GM19328 (cell line): ENCODE measurements around the gene LRRTM3.

ENCODE experiments used
- ATAC-seq: cut with Tn5 transposase; IDR thresholded peaks from one replicate; pipeline ENCODE4 v1.9.1; 2021; ENCODE audit warnings: mild to moderate bottlenecking, moderate library complexity; ENCODE audit not compliant: unreplicated experiment

The LRRTM3 gene

DNA sequence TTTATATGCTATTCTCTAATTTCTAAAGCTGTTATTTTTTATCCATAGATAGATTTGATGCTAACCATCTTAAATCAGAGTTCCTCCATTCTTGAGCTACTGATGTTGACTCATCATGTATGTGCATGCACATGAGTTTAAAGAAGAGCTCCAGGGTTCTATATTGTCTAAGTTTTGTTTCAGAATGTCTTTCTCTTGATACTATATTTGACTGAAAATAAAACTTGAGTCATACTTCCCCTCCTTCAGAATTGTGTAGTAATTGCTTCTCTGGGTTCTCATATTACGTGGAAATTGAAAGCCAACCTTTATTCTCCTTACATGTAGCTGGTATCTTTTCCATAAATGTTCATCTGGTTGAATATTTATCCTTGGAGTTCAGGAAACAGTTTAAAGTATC lies 89.4 kb downstream of the LRRTM3 start:
- no peak for ATAC-seq

DNA sequence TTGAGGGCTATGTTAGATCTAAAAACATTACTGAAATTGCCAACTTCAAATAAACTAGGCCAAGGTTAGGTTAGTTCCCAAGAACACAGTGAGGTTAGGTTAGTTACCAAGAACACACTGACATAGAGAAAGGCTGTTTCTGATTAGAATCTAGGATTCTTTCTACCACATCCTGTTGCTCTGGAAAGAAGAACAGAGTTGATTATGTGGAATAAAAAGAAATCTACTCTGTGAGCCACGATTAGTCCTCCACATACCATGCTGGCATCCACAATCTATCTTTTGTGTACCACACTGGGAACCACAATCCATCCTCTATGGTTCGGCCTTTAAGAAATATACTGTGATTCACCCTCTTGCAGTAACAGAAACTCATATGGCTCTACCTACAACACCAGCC lies 91.4 kb downstream of the LRRTM3 start:
- ATAC-seq, result no peak

DNA sequence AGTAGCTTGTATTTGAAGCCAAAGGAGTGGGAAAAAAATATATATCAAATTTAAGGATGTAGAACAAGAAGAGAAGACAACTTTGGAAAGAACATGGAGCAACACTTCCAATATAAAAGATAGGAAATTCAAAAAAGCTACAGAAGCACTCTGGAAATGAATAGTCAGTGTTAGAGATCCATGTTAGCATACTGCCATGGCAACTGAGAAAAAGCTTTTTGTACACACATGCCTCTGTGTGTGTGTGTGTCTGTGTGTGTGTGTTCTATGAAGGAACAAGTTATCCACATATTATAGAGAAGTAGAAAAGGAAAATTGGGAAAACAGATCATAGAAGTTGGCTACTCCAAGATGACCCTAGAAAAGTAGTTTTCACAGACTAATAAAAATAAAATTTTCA lies 96.3 kb downstream of the LRRTM3 start:
- no peak for ATAC-seq

DNA sequence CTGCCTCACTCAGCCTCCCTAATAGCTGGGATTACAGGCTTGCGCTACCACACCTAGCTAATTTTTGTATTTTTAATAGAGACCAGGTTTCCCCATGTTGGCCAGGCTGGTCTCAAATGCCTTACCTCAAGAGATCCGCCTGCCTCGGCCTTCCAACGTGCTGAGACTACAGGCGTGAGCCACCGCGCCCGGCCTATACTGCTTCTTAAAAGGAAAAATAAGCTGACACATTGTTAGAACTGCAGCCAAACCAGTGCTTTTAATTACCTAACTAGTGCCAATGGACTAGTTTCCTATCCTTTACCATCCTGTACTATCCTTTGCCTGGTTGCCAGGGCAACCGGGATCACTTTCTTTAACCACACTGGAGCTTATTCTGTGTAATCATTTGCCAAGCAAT lies 108.0 kb downstream of the LRRTM3 start:
- no peak for ATAC-seq

DNA sequence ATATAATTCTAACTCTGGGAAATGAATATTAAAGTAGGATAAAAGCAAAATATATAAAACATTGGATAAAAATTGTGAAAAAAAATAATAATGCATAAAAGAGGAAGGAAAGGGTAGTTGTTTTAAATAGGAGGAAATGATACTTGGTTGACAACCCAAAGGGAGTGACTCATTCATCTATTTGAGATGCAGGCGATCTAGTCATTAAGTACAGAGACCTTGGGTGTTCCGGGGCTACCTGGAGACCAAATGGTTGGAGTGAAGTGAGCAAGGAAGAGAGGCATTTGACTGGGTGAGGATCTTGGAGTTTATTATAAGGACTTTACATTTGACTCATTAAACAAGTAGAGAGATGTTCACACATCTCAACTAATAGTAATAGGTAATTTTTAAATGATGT lies 111.0 kb downstream of the LRRTM3 start:
- ATAC-seq, result no peak

DNA sequence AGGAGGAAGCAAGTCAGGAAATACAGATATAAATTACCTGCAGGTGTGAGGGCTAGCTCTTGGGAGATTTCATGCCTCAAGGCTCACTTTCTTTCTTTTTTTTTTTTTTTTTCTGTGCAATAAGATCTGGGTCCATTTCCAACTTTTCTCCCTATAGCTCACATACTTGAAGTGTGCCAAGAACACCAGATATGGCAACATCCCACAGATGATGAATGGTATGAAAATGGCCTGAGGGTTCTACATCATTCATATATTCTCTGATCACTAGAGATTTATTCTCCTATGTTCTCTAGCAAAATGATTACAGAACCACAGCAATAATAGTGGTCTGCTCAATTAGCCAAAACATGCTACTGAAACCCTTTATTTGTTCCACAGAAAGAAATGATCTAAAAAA lies 117.2 kb downstream of the LRRTM3 start:
- ATAC-seq, result no peak

DNA sequence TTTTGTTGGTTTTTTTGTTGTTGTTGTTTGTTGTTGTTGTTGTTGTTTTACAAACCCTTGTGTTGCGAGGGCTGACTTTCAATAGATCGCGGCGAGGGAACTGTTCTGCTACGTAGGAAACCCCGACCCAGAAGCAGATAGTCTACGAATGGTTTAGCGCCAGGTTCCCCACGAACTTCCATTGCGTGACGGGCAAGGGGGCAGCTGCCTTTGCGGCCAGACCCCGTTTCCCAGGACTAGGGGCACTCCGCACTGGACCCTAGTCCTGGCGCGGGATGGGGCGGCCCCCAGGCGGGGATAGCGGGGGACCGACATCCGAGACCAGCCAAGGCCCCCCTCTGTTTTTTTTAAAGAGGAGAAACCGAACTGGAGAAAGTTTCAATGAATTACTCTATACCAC lies 119.6 kb downstream of the LRRTM3 start:
- no peak for ATAC-seq

DNA sequence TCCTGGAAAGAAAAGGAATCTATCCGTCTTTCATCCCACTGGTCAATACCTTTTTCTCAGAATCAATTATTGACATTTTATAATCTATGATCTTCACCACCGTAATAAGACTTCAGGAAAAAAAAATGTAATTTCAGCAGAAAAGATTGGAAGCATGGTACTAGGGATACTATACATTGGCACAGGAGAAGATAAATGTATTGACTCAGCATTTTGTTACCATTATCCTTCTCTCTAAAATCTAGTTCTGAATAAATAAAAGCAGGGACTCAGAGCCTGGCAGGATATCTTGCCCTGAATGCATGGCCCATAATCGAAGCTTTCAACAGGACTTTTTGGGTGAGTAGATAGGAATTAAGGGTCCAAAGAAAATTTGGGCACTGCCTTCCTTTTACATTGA lies 120.7 kb downstream of the LRRTM3 start:
- ATAC-seq, result no peak

DNA sequence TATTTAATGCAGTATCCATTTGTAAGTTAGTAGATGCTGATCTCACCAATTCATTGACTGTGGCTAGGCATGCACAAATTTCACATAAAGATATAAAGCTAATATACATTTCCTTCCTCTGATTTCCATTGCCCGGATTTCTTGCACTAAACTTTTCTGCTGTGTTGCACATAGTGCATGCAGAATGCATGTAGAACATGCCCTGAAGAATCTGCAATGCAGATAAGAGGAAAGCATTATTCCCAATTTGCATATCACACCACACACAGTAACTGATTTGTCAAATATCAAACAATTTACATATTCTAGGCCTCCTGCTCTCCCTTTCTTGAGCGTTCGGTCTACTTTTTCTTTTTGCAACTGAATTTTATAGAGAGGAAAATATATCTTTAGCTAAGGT lies 124.2 kb downstream of the LRRTM3 start:
- no peak for ATAC-seq

DNA sequence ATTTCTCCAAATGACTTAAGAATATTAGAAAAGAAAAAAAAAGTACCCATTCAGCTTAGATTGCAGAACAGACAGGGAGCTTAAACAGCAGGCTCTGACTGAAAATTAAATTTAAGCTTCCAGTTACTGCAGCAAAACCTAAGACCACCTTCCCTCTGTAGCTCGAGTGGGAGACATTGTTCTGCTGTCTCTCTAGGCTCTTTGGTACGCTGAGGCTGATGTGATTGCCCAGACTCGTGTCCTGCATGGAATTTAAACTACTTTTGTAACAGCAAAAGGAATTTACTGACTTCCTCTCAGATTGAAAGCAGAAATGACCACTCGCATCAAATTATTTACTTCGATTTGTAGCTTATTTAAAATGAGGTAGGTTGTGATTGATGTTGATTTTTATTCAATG lies 124.6 kb downstream of the LRRTM3 start:
- no peak for ATAC-seq

DNA sequence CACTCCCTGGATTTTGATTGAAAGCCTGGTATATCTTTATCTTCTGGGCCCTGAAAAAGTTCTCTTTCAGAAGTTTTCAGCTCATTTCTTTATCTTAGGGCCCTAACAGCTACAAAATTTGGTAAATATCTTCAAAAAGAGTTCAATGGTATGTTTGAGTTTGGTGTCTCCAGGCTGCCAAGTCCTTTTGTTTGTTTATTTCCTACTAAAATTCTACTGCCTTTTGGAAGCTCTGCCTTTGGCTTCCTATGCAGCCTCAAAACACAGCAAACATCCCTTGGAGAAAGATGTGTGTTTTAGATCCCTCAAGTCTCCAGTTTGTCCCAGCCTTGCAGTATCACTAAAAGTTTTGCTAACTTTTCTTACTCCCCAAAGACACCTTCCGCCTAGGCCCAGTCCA lies 146.8 kb downstream of the LRRTM3 start:
- no peak for ATAC-seq

DNA sequence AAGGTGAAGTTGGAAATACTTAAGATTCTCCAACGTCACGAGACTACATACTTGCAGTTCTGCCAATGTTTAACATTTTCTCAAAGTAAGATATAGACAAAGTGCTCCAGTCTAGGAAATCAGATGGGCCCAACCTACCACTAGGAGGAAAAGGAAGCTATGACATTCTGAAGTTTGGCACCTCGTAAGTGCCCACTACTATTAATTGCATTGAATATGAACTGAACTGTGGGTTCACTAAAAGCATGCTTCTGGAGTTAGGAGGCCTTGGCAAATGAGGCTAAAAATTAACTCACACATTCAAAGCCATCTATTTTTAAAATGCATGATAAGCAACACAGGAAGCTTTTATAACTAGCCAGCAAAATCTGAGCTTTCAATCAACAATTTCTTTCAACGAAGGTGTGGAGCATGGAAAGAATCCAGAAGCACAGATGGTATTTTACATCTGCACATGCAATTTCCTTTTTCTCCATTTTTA lies 149.7 kb downstream of the LRRTM3 start:
- ATAC-seq, result no peak

DNA sequence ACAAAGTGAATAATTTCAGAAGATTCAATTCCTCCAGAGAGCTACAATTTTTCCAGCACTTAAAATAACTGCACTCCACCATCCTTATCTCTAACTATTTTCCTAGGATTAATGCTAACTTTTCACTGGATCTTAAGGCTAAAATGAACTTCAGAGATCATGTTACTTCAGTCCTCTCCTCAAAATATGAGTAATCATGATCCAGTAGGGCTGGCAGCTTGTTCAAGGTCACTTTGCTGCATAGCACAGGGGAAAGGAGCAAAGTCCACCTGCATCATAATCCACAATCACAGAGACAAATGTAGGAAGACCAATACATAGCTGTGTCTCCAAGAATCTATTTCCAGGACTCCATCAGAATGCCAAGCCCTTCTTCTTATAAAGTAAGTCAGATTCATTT lies 150.3 kb downstream of the LRRTM3 start:
- no peak for ATAC-seq

DNA sequence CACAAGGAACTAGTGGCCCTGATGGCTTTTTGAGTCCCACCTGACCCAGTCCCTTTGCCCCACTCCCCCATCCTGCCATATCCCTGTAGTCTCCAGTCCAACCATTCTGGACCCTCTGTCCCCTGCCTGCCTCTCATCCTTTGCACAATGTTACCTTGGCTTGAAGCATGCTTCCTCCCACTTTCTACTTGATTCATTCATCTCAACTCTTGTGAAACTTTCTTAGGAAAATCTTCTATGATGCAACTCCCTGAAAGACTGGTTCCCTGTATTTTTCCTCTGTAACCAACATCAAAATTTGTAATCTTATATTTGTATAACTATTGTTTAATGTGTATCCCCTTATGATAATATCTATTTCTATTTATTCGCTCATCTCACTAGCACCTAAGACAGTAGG lies 151.5 kb downstream of the LRRTM3 start:
- ATAC-seq, result no peak

DNA sequence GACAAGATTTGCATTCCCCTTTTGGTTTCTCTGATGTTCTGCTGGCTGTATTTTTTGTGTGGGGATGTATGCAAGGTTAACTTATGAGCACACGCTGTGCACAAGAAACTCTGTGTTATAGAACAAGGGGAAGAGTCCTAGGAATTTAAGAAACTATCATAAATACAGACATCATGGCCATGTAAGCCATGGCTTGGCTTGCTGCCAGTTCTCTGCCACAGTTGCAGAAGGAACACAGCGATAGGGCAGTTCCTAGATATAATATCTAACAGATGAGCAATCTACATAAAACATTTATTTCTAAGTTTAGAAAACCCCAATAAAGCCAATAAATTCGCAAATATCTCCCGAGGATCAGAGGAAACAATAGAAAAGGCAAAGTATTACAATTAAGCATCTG lies 153.3 kb downstream of the LRRTM3 start:
- ATAC-seq, result no peak

DNA sequence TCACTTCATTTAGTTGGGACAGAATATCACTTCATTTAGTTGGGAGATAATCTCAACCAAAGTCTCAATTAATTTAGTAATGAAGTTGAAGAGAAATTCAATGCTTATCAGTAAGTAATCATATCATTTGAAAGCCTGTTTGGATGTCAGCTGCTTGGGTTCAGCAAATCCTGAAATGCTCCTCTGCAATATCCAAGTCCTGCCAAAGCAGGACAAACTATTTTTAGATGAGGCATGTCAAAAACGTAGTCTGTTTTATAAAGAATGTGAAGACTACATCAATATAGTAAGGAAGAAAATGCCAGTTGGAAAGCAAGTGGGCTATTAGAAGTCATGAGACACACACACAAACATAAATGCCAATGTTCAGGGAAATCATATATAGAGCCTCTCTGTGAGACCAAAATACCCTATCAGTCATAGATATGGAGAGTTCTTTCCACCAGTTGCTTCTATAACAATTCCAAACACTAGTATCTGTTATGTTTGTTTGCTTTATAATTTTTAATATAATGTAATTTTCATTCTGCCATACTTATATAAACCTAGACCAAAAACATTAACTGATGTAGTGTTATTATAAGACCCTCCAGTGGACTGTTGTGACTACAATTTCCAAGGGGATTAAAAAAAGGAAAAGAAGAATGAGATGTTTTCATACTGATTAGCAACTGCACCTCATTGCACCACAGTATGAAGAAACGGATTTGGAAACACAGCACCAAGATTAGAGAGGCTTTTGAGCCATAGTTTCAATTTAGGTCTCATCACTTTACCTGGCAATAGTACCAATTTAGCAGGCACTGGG lies 160.7 kb downstream of the LRRTM3 start:
- ATAC-seq, result no peak

DNA sequence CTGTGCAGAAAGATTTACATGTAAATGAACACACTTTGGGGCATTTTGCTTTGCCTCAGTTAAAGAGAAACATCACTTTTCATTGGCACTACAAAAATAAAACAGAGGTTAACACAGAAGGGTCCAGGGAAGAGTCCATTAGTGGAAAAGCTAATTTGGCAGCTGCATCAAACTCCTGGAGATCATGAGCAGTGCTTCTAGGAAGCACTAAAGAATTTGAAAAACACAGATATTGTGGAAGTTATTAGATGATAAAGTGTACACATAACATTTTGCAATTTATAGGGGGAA lies 161.2 kb downstream of the LRRTM3 start:
- no peak for ATAC-seq

DNA sequence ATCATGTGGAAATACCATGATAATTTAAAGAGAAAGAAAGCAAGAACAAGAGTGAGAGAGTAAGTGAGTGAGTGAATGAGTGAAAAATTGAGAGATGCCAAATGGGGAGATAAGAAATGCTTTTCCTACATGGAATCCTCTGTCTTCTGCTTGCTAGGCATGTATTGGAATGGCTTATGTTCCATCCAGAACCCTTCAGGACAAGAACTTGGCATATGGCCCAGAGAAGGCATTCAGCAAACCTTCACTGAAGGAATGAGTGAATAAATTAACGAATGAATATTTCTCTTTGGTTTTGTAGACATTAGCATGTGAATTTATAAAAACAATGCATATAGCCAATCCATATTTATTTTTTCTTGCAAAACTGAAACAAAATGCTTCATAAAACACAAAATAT lies 162.2 kb downstream of the LRRTM3 start:
- no peak for ATAC-seq

DNA sequence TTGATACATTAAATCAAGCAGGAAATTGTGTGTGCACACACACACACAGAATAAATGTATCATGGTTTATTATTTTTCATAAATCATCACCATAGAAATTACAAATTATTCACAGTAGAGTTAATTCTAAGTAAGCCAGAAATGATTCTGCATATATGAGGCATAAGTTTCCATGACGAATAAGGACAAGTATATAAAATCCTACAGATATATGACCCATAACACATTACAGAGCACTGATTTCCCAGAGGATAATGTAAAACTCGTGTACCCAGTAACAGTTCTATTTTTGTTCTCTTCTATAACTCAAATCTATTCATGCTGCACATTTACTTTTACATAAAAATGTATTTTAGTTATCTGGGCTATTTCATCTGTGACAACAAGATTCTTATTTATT lies 169.7 kb downstream of the LRRTM3 start:
- no peak for ATAC-seq

DNA sequence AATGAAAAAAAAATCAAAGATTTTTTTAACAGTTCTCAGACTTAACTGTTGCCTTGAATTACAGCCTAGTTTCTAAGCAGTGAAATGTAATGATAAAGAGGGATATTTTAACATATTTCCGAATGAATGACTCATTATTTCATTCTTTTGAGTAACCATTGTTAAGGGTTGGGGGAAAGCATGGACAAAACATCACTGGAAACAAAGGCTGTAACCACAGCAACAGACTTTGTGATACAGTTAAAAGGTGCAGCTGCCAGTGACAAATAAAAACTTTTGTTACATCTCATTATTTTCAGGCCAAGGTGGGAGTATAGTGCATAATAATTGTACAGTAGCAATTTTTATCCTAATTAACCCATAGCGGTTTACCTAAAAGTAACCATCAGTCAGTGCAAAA lies 172.6 kb downstream of the LRRTM3 start:
- ATAC-seq, result no peak

DNA sequence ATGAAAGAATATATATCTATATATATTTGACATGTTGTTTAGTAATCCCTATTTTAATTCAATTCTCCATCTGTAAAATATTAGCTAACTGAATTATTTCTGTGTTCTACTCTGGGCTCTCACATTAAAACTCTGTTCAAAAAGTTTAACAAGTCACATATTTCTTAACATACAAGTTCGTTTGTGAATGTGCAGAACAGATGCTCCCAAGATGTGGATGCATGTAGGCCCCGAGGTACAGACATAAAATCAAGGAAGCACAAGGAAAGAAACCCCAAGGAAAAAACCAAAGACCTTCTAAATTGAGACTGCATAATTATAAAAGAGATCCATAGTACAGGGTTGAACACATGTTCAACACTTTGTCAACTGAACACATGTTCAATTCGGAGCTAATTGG lies 175.1 kb downstream of the LRRTM3 start:
- no peak for ATAC-seq

DNA sequence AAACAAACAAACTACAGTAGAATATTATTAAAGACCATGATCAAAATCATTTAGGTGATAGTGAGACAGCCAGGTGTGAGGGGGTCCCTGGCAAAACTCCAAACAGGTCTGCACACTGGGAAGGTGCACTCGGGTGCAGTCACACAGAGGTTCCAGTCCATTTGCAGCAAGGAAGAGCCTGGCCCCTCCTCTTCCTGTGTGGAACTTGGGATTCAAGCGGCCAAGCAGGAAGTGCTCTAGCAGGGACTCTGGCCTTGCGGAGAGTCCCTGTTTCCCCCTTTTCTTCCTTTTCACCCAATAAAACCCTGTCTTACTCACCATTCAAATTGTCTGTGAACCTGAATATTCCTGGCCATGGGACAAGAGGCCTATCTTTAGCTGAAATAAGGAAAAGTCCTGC lies 181.8 kb downstream of the LRRTM3 start:
- ATAC-seq, result no peak

DNA sequence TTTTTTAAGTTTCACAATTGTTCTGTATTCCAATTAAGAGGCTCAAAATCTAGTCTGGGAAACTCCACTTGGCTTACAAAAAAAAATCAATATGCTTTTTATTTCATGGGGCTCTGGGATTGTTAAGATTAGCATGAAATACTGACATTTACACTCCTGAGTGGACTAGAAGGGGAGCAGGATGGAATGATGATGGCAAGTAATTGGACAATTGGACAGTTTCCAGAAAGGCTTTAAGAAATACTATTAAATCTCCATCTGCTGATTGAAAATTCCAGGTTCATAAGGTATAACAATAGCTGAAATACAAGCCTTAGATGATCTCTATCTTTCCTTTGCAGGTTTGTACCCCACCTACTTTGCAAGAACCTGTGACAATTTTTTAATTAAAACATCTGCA lies 184.4 kb downstream of the LRRTM3 start:
- ATAC-seq, result no peak
